NCI-H82 (cell line): Measurements from ENCODE around the gene LYAR.
A peak's percentile ranks its signal among the peaks of the same experiment; 100 is the strongest.

Source experiments
- DNase-seq: peaks from one replicate; lab custom pipeline; 2025; lab: John Stamatoyannopoulos, UW

LYAR gene

GRCh38 chr4:4289941-4290850 is at the start of gene LYAR, which contains the start of gene ZBTB49:
Gene LYAR (minus strand): TSS chr4:4290154. CDS start chr4:4283742, 6,412 bp downstream.
Gene ZBTB49 (plus strand): TSS chr4:4290251. CDS start chr4:4299946, 9,695 bp downstream.
- peak; percentile 89 for DNase-seq

GRCh38 chr4:4339504-4340085 is 49.6 kb upstream of the LYAR start:
- DNase-seq = peak; percentile 61

DNA sequence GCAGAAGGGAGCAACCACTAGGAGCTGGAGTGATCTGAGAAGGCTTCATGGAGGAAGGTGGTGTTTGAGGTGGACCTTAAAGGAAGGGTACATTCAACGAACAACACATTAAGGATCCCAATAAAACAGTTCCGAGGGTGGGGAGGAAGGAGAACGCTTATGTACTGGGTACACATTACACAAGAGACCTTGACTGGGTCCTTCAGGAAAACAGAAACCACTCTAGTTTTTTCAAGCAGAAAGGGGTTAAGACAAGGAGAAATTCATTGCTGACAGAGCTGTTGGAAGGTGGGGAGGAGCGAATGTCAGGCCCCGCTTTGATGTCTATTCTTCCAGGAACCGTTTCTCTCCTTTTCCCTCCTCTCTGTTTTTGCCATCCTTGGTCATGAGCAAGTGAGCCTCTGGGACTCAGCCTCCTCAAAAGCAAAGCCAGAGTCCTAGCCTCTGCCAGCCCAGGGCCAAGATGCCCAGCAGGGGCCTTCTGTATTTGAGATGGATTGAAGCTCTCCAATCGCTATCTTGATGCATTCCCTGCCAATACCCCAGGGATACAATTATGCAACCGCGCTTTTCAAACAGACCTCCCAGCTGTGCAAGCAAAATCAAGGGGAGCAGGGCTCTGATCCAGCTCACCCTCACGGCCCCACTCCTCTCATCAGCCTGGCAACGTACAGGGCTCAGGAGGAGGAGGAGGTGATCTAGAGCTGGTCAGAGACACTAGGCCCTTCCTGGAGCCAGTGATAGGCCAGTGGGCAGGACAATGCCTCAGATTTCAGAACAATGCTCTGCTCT is 48.5 kb upstream of the LYAR start:
- no peak for DNase-seq

DNA sequence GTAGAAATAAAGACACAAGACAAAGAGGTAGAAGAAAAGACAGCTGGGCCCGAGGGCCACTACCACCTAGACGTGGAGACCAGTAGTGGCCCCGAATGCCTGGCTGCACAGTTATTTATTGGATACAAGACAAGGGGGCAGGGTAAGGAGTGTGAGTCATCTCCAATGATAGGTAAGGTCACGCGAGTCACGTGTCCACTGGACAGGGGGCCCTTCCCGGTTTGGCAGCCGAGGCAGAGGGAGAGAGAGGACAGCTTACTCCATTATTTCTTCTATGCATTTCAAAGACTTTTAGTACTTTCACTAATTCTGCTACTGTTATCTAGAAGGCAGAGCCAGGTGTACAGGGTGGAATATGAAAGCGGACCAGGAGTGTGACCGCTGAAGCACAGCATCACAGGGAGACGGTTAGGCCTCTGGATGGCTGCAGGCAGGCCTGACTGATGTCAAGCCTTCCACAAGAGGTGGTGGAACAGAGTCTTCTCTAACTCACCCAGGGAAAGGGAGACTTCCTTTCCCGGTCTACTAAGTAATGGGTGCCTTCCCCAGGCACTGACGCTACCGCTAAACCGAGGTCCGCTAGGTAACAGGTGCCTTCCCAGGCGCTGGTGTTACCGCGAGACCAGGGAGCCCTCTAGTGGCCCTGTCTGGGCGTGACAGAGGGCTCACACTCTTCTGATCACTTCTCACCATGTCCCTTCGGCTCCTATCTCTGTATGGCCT is 45.0 kb upstream of the LYAR start:
- DNase-seq = peak; percentile 77

GRCh38 chr4:4333265-4333706 is 43.3 kb upstream of the LYAR start:
- no peak for DNase-seq

GRCh38 chr4:4332529-4332928 is 42.6 kb upstream of the LYAR start:
- no peak for DNase-seq

DNA sequence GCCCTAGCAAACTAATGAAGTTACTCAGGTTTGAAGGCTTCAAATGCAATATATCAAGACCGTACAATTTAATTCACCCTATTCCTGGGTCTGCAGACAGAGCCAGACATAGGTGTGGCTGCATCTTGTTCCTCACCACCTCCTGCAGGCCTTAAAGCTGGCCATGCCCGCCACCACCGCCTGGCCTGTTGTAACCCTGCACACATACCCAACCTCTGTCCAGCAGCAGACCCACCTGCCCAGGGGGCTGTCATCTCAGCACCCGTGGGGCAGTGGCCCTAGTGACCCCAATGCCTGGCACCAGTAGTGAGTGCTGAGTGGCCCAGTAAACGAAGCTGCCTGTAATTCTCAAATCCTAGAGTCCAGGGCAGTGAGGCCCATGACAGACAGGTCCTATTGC is 40.8 kb upstream of the LYAR start:
- no peak for DNase-seq

- DNase-seq = no peak
These were observed 39.5 kb upstream of the LYAR start for GRCh38 chr4:4329496-4329895.

DNA sequence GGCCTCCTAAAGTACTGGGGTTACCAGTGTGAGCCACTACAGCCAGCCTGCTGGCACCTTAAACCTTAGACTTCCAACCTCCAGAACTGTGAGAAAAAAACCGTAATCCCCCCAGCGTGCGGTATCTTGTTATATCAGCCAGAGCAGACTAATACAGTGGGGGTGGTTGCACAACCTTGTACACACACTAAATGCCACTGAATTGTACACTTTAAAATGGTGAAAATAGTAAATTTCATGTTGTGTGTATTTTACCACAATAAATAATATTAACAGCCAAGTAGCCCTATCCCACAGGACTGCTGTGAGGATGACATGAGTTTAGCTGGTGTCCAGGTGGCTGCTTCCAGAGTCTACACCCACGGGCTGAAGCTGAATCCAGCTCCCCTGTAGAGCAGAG is 38.9 kb upstream of the LYAR start:
- DNase-seq = no peak

GRCh38 chr4:4328206-4328605 is 38.3 kb upstream of the LYAR start:
- DNase-seq = no peak

GRCh38 chr4:4327652-4328121 is 37.7 kb upstream of the LYAR start:
- DNase-seq = peak; percentile 15

DNA sequence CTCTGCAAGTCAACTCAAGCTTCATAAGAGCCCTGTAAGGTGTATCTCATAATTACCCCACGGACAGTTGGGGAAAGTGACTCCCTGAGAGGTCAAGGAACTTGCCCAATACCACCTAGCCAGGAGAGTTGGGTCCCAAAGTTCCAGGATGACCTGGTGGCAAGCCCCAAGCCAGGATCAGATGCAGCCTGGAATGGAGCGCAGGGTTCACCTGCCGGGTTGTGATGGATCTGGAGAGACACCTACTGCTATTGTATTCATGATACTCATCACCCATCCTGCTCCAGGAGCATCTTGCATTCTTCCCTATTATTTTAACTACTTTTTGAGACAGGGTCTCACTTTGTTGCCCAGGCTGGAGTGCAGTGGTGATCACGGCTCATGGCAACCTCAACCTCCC is 36.2 kb upstream of the LYAR start:
- no peak for DNase-seq

GRCh38 chr4:4325321-4325720 is 35.4 kb upstream of the LYAR start:
- DNase-seq = no peak

DNA sequence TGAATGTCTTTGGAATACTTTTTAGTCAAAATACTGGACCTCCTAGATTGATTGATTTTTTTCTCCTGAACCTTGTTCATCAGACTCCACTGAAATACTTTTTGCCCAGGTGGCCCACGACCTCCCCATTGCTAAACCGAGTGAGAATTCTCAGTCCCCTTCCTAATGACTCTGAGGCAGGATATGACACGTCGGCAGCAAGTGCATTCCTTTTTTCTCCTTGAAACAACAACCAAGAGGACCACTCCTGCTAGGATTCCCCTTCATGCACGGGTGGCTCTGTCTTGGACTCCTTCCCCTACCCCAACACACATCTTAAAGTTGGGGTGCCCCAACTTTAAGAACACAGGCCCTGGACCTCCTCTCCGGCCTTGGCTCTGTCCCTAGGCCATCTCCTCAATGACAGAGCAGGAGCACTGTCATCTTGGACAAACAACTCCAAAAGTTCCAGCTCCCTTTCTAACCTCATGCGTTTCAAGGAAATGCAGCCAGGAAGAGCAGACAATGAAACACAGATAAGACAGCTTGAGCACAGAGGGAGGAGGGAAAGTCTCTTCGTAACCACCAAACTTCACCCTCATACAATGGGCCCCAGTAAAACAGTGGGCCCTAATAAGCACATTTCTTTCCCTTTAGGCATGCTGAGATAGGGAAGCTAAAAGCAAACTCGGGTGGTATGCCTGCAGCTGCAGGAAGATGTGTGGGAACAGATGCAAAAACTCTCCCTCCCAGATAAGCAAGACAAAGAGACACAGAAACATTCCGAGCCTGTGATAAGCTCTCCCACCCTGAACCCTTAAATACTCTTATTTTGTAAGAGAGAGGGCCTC is 34.0 kb upstream of the LYAR start:
- no peak for DNase-seq

- no peak for DNase-seq
These were observed 32.2 kb upstream of the LYAR start for GRCh38 chr4:4321951-4322688.

DNA sequence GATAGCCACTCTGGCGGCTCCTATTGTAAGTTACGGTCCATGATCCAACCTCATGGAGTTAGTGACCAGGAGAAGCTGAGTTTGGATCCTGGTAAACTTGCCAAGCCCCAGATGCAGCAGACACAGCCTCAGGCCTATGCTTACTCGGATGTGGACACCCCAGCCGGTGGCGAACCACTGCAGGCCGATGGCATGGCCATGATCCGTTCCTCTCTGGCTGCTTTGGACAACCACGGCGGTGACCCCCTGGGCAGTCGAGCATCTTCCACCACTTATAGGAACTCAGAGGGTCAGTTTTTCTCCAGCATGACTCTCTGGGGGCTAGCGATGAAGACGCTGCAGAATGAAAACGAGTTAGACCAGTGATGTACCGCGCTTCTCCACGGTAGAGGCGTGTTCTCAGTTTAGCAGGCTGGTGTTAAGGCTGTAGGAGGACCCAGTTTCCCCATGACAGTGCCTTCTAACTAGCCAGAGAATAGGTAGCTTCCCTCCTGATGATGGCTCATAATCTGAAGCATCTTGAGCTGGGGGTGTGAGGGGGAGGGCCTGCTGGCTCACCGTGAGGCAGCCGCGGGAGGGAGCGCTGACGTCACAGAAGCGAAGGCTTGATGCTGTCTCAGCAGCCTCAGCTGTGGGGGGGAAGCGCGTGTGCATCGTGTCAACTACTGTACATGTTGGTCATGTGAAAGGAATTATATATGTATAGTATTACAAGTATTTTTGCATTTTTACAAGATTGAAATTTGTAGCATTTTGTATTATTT is 31.2 kb upstream of the LYAR start:
- no peak for DNase-seq

DNA sequence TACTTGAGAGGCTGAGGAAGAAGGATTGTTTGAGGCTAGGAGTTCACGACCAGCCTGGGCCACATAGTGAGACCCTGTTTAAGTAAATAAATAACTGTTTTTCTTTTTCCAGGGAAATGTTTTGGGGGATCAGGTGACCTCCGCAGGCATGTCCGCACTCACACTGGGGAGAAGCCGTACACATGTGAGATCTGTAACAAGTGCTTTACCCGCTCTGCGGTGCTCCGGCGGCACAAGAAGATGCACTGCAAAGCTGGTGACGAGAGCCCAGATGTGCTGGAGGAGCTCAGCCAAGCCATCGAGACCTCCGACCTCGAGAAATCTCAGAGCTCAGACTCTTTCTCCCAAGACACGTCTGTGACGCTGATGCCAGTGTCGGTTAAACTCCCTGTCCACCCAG is 30.6 kb upstream of the LYAR start:
- no peak for DNase-seq

GRCh38 chr4:4317496-4318232 is 27.7 kb upstream of the LYAR start:
- DNase-seq = no peak

- no peak for DNase-seq
These were observed 26.2 kb upstream of the LYAR start for GRCh38 chr4:4316150-4316495.
